ENCODE data around the gene ICE1.

Gene ICE1

GRCh38 chr5:5539590-5539989 lies 117.1 kb downstream of the ICE1 start:
- no peak for DNase-seq (ENCODE audit: low read depth)

Measured in amniotic epithelial cell (primary cell).